ENCODE data around the gene PSMB2. TPM values are rescaled to one million over a fixed set of nuclear protein-coding genes. Genes with fewer than 3 reads are reported as not detected.

Gene PSMB2
- total RNA-seq, 1 donor from 2014 or later, result 98.6 TPM

DNA sequence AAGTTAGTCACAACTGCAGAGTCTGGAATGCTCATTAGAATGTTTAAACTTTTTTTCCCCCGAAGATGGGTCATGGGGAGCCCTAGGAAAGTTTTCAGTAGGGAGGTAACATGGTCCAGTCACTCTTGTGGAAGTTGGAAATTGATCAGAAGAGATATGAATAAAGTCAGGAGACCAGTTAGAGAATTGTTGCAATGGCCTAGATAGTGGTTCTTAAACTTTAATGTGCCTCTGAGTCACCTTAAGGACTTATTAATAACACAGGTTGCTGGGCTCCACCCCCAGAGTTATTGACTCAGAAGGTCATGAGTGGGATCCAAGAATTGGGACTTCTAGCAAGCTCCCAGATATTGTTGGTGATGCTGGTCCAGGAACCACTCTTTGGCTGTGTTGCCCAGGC is 71.4 kb downstream of the PSMB2 start:
- no peak overlapping the region for H3K27ac Mint-ChIP-seq (ENCODE audit: unreplicated experiment)

DNA sequence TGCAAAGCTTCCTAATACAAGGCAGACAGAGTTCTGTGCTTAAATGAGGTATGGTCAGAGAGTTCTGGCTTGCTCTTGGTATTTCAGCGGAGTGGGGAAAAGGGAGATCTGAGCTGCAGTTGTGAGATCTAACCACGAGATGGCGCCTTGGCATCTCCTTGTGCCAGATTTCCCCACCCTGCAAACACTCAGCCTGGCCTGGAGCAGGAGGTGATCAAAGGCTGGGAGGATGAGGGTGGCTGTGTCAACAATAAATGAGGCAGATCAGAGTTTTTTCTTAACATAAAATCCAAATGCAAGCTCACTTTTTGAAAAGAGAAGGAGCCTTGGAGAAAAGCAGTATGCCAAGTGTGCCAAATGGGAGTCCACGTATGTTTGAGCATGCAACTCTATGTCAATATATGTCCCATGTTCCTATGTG is 72.3 kb downstream of the PSMB2 start:
- Histone ChIP-seq H3K9me3 (ENCODE audit: insufficient read depth, low read depth, low read length) (no peaks in the 10 kb centered on the region), H3K4me1 (ENCODE audit: insufficient read depth, low read length) (peaks cover 8% of the 10 kb centered on the region), H3K27ac (ENCODE audit: low read depth, low read length) (no peak overlapping the region), H3K27me3 (ENCODE audit: insufficient read depth, low read length) (peaks cover 30% of the 10 kb centered on the region), H3K4me3 (ENCODE audit: insufficient read depth, low read depth, low read length) (no peak overlapping the region), H3K4me2 (ENCODE audit: low read length) (no peak overlapping the region), H4K20me1 (ENCODE audit: insufficient read depth, low read length) (peaks cover 57% of the 10 kb centered on the region), H3K9ac (ENCODE audit: low read length) (no peak overlapping the region), H3K36me3 (ENCODE audit: insufficient read depth, low read length) (no peaks in the 10 kb centered on the region), H2AFZ (ENCODE audit: low read depth, low read length) (no peak overlapping the region), H3K79me2 (ENCODE audit: insufficient read depth, low read length) (no peaks in the 10 kb centered on the region)
- no peaks in the 10 kb centered on the region for H3K9me3 Mint-ChIP-seq (ENCODE audit: unreplicated experiment)
- TF ChIP-seq, protein P1, sequence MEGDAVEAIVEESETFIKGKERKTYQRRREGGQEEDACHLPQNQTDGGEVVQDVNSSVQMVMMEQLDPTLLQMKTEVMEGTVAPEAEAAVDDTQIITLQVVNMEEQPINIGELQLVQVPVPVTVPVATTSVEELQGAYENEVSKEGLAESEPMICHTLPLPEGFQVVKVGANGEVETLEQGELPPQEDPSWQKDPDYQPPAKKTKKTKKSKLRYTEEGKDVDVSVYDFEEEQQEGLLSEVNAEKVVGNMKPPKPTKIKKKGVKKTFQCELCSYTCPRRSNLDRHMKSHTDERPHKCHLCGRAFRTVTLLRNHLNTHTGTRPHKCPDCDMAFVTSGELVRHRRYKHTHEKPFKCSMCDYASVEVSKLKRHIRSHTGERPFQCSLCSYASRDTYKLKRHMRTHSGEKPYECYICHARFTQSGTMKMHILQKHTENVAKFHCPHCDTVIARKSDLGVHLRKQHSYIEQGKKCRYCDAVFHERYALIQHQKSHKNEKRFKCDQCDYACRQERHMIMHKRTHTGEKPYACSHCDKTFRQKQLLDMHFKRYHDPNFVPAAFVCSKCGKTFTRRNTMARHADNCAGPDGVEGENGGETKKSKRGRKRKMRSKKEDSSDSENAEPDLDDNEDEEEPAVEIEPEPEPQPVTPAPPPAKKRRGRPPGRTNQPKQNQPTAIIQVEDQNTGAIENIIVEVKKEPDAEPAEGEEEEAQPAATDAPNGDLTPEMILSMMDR (IDR thresholded peaks at IDR 0.05; ENCODE audit: insufficient read depth, low read depth, low read length), result peak; percentile 93
- TF ChIP-seq EZH2 (IDR thresholded peaks at IDR 0.05; ENCODE audit: insufficient read depth, low read length), result no peak
- H3K4me1 Mint-ChIP-seq (ENCODE audit: low read depth, unreplicated experiment), result peaks cover 21% of the 10 kb centered on the region
- H3K4me3 Mint-ChIP-seq (ENCODE audit: unreplicated experiment), result no peak overlapping the region
- peaks cover 3% of the 10 kb centered on the region for H3K36me3 Mint-ChIP-seq (ENCODE audit: low read depth, unreplicated experiment)
- DNase-seq (ENCODE audit: low read depth), result no peak
- FAIRE-seq, result peak; percentile 62
- no peak overlapping the region for H3K27ac Mint-ChIP-seq (ENCODE audit: unreplicated experiment)
- peaks cover 31% of the 10 kb centered on the region for H3K27me3 Mint-ChIP-seq (ENCODE audit: low read depth, unreplicated experiment)

More for the DNA sequence above, 71.4 kb downstream of the PSMB2 start:
- Mint-ChIP-seq H3K36me3 (ENCODE audit: low read depth, unreplicated experiment) (peaks cover 1% of the 10 kb centered on the region), H3K9me3 (ENCODE audit: unreplicated experiment) (no peaks in the 10 kb centered on the region), H3K4me3 (ENCODE audit: unreplicated experiment) (no peak overlapping the region), H3K4me1 (ENCODE audit: low read depth, unreplicated experiment) (peaks cover 21% of the 10 kb centered on the region), H3K27me3 (ENCODE audit: low read depth, unreplicated experiment) (peaks cover 34% of the 10 kb centered on the region)
- Histone ChIP-seq H3K4me3 (ENCODE audit: insufficient read depth, low read depth, low read length) (no peak overlapping the region), H3K4me1 (ENCODE audit: insufficient read depth, low read length) (peaks cover 8% of the 10 kb centered on the region), H3K9me3 (ENCODE audit: insufficient read depth, low read depth, low read length) (no peaks in the 10 kb centered on the region), H4K20me1 (ENCODE audit: insufficient read depth, low read length) (peaks cover 48% of the 10 kb centered on the region), H3K27me3 (ENCODE audit: insufficient read depth, low read length) (peaks cover 40% of the 10 kb centered on the region), H3K9ac (ENCODE audit: low read length) (no peak overlapping the region), H3K27ac (ENCODE audit: low read depth, low read length) (no peak overlapping the region), H3K4me2 (ENCODE audit: low read length) (no peak overlapping the region), H3K36me3 (ENCODE audit: insufficient read depth, low read length) (no peaks in the 10 kb centered on the region), H3K79me2 (ENCODE audit: insufficient read depth, low read length) (no peaks in the 10 kb centered on the region), H2AFZ (ENCODE audit: low read depth, low read length) (no peak overlapping the region)
- FAIRE-seq (no peak), DNase-seq (ENCODE audit: low read depth) (peak; percentile 54)
- TF ChIP-seq, protein P1 (IDR thresholded peaks at IDR 0.05; ENCODE audit: insufficient read depth, low read depth, low read length), result no peak

DNA sequence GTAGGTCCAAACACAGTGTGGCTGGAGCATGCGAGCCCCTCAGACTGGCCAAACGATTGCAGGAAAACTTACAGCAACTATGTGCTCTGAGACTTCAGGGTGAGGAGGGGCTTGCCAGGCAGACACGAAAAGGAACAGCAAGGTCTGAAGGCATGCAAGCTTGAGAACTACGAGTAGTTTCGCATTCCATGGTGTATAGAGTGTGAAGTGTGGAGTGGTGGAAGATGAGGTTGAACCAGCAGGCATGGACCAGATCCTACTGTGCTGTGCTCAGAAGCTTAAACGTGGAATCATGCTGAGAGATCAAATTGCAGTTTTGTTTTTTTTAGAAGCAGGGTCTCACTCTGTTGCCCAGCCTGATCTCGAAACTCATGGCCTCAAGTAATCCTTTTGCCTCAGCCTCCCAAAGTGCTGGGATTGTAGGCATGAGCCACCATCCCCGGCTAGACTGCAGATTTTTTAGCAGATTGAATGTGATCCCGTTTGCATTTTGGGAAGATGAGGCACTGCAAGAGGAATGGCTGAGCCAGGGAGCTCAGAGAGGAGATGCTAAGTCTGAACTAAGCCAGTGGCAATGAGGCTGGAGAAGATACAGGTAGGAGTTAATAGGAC is 73.3 kb downstream of the PSMB2 start:
- no peak overlapping the region for H3K9ac ChIP-seq (ENCODE audit: low read length)
- no peak overlapping the region for H3K4me3 ChIP-seq (ENCODE audit: insufficient read depth, low read depth, low read length)
- H3K4me1 ChIP-seq (ENCODE audit: insufficient read depth, low read length), result peaks cover 5% of the 10 kb centered on the region
- H3K36me3 ChIP-seq (ENCODE audit: insufficient read depth, low read length), result peaks cover 2% of the 10 kb centered on the region
- no peak for TF ChIP-seq EZH2 (IDR thresholded peaks at IDR 0.05; ENCODE audit: insufficient read depth, low read length)
- TF ChIP-seq, protein P1 (IDR thresholded peaks at IDR 0.05; ENCODE audit: insufficient read depth, low read depth, low read length), result no peak
- DNase-seq (ENCODE audit: low read depth) (no peak), FAIRE-seq (no peak)
- H3K27me3 ChIP-seq (ENCODE audit: insufficient read depth, low read length), result peaks cover 21% of the 10 kb centered on the region
- no peaks in the 10 kb centered on the region for H3K79me2 ChIP-seq (ENCODE audit: insufficient read depth, low read length)
- no peak overlapping the region for H2AFZ ChIP-seq (ENCODE audit: low read depth, low read length)
- peaks cover 65% of the 10 kb centered on the region for H4K20me1 ChIP-seq (ENCODE audit: insufficient read depth, low read length)
- Mint-ChIP-seq H3K27me3 (ENCODE audit: low read depth, unreplicated experiment) (peaks cover 29% of the 10 kb centered on the region), H3K27ac (ENCODE audit: unreplicated experiment) (peak overlapping the region; percentile 16), H3K4me1 (ENCODE audit: low read depth, unreplicated experiment) (peaks cover 21% of the 10 kb centered on the region), H3K36me3 (ENCODE audit: low read depth, unreplicated experiment) (peaks cover 3% of the 10 kb centered on the region), H3K9me3 (ENCODE audit: unreplicated experiment) (no peaks in the 10 kb centered on the region), H3K4me3 (ENCODE audit: unreplicated experiment) (no peak overlapping the region)
- no peak overlapping the region for H3K4me2 ChIP-seq (ENCODE audit: low read length)
- H3K9me3 ChIP-seq (ENCODE audit: insufficient read depth, low read depth, low read length), result no peaks in the 10 kb centered on the region
- no peak overlapping the region for H3K27ac ChIP-seq (ENCODE audit: low read depth, low read length)

Data from astrocyte (in vitro differentiated cells and primary cell).